HepG2 (cell line): Measurements from ENCODE around the gene GRB2. TPM values are rescaled to one million over a fixed set of nuclear protein-coding genes. Genes with fewer than 3 reads are reported as not detected.

Experiments used
- ARID3A ChIP-seq: IDR thresholded peaks from 2 replicates; pipeline ENCODE4 v1.6.1; 2012; ENCODE audit warnings: low read depth, low read length, improper control_type of control experiment
- ATF5 ChIP-seq: sonication (generic); formaldehyde crosslinking; IDR thresholded peaks from 2 replicates; pipeline ENCODE4 v1.4.0; 2020; ENCODE audit warnings: mild to moderate bottlenecking, low read depth, missing genetic modification reagents
- ERF ChIP-seq: IDR thresholded peaks from 2 replicates; pipeline ENCODE4 v1.6.1; 2018; ENCODE audit warnings: missing biosample characterization, missing genetic modification reagents
- IKZF5 ChIP-seq: IDR thresholded peaks from 2 replicates; pipeline ENCODE4 v1.6.1; 2018; ENCODE audit warnings: missing genetic modification reagents, mild to moderate bottlenecking, missing compliant biosample characterization
- KLF12 ChIP-seq: sonication (generic); formaldehyde crosslinking; IDR thresholded peaks from 2 replicates; pipeline ENCODE4 v1.4.0; 2020; ENCODE audit warnings: missing genetic modification reagents, borderline replicate concordance
- MBD4 ChIP-seq: IDR thresholded peaks from 2 replicates; pipeline ENCODE4 v1.6.1; 2012; ENCODE audit warnings: low read length, inconsistent platforms, borderline replicate concordance
- NR1H2 ChIP-seq: sonication (generic); formaldehyde crosslinking; IDR thresholded peaks from 2 replicates; pipeline ENCODE4 v1.8.1; 2022; ENCODE audit warnings: low read depth, missing genetic modification reagents, borderline replicate concordance
- NR2F6 ChIP-seq, 2 experiments: IDR thresholded peaks; 2 replicates each; pipeline ENCODE4 v1.6.1; 2016; ENCODE audit warnings: antibody characterized with exemption in 1 of 2, mild to moderate bottlenecking in 1 of 2
- PRPF4 ChIP-seq: fragments of 200-400 bp; formaldehyde crosslinking; IDR thresholded peaks from 2 replicates; pipeline ENCODE4 v1.6.1; 2016; ENCODE audit warnings: low read length, low read depth; ENCODE audit not compliant: poor library complexity, severe bottlenecking
- RARA ChIP-seq: IDR thresholded peaks from 2 replicates; pipeline ENCODE4 v1.6.1; 2016; ENCODE audit warnings: missing genetic modification reagents, missing compliant biosample characterization
- RXRA ChIP-seq: sonication (generic); formaldehyde crosslinking; IDR thresholded peaks from 2 replicates; pipeline ENCODE4 v1.5.1; 2020; ENCODE audit warnings: missing genetic modification reagents
- SALL1 ChIP-seq: sonication (generic); formaldehyde crosslinking; IDR thresholded peaks from 2 replicates; pipeline ENCODE4 v1.8.0; 2022; ENCODE audit warnings: mild to moderate bottlenecking, missing genetic modification reagents
- SOX6 ChIP-seq, 2 experiments: fragments of 450-650 bp in 1 of 2; sonication (generic) in 1 of 2; formaldehyde crosslinking in 1 of 2; IDR thresholded peaks; 2 replicates each; pipeline versions ENCODE4 v1.4.0 to v1.6.1; 2017 to 2020; ENCODE audit warnings: antibody characterized with exemption in 1 of 2, mild to moderate bottlenecking in 1 of 2, missing genetic modification reagents in 1 of 2
- ZFP37 ChIP-seq: sonication (generic); formaldehyde crosslinking; IDR thresholded peaks from 2 replicates; pipeline ENCODE4 v1.4.0; 2020; ENCODE audit warnings: missing genetic modification reagents, borderline replicate concordance
- ZFX ChIP-seq: sonication (generic); formaldehyde crosslinking; IDR thresholded peaks from 2 replicates; pipeline ENCODE4 v1.4.0; 2020; ENCODE audit warnings: mild to moderate bottlenecking, low read depth, missing genetic modification reagents, moderate library complexity
- ZMYM3 ChIP-seq: sonication (generic); formaldehyde crosslinking; IDR thresholded peaks from 2 replicates; pipeline ENCODE4 v1.5.1; 2020; ENCODE audit warnings: mild to moderate bottlenecking, missing genetic modification reagents
- ZNF501 ChIP-seq: sonication (generic); formaldehyde crosslinking; IDR thresholded peaks from 2 replicates; pipeline ENCODE4 v1.5.1; 2020; ENCODE audit warnings: mild to moderate bottlenecking, moderate library complexity, missing genetic modification reagents
- ZNF740 ChIP-seq: sonication (generic); formaldehyde crosslinking; IDR thresholded peaks from 2 replicates; pipeline ENCODE4 v1.4.0; 2020; ENCODE audit warnings: missing genetic modification reagents
- ZNF790 ChIP-seq: sonication (generic); formaldehyde crosslinking; IDR thresholded peaks from 2 replicates; pipeline ENCODE4 v1.8.0; 2022; ENCODE audit warnings: missing genetic modification reagents, mild to moderate bottlenecking, borderline replicate concordance
- polyA plus RNA-seq, 8 experiments: library from polyadenylated mRNA; depleted of rRNA in 3 of 8; stranded (reverse) in 7 of 8; unstranded in 1 of 8; fragments of >200 nt; fragmentation: Illumina TruSeq in 4 of 8; extraction: Trizol in 4 of 8; gene quantifications; 2 replicates each; pipeline versions ENCODE4 v1.2.1 to v1.2.3, GENCODE V29; 2011 to 2016; ENCODE audit warnings: low read depth in 4 of 8, missing spikeins in 1 of 8, mixed read lengths in 1 of 8; ENCODE audit not compliant: insufficient read depth in 1 of 8
- total RNA-seq, 5 experiments: library from RNA; depleted of rRNA; stranded (reverse); fragments of >200 nt; fragmentation: Illumina TruSeq; extraction: Trizol; gene quantifications; 2 replicates each; pipeline ENCODE4 v1.2.3, GENCODE V29; 2016; ENCODE audit warnings: low read depth in 1 of 5
- TF ChIP-seq, protein P1 (sequence below): sonication (generic); formaldehyde crosslinking; IDR thresholded peaks from 2 replicates; pipeline ENCODE4 v1.5.0; 2020; ENCODE audit warnings: mild to moderate bottlenecking, missing genetic modification reagents, borderline replicate concordance
- TF ChIP-seq, protein P2 (sequence below): sonication (generic); formaldehyde crosslinking; IDR thresholded peaks from 2 replicates; pipeline ENCODE4 v1.8.0; 2022; ENCODE audit warnings: missing genetic modification reagents, low read depth, mild to moderate bottlenecking, borderline replicate concordance

GRB2 gene
- total and polyA plus RNA-seq, 2 of the 13 experiments (the other 11 are each of a cell fraction or from before 2014, with no cell fraction given) = 84.6 to 92.3 TPM

GRCh38 chr17:75447951-75448856 lies 42.7 kb upstream of the GRB2 start (continued):
- TF ChIP-seq ERF (CRISPR knock-in tag) (peak; percentile 7; the same call in 1 of the 2 replicates), KLF12 (CRISPR knock-in tag) (no peak), SALL1 (peak; percentile 38; the same call in 1 of the 2 replicates), RXRA (CRISPR knock-in tag) (peak; percentile 40; the same call in 1 of the 2 replicates), ZFP37 (CRISPR knock-in tag) (0 out of 2 replicates have a peak, but pooled peaks have one; percentile 53), ZFX (CRISPR knock-in tag) (0 out of 2 replicates have a peak, but pooled peaks have one; percentile 12), ATF5 (CRISPR knock-in tag) (no peak), IKZF5 (CRISPR knock-in tag) (peak; percentile 39; the same call in 1 of the 2 replicates), ZMYM3 (peak; percentile 75), ZNF790 (CRISPR knock-in tag) (no peak), MBD4 (0 out of 2 replicates have a peak, but pooled peaks have one; percentile 33), ZNF740 (no peak), ARID3A (no peak), NR1H2 (CRISPR knock-in tag) (0 out of 2 replicates have a peak, but pooled peaks have one; percentile 30), ZNF501 (CRISPR knock-in tag) (peak; percentile 33; the same call in 1 of the 2 replicates), NR2F6 (IDR thresholded peaks at IDR 0.05) (peak; percentile 89), NR2F6 (CRISPR knock-in tag; IDR thresholded peaks at IDR 0.05) (peak; percentile 92), RARA (CRISPR knock-in tag) (peak; percentile 74; the same call in 1 of the 2 replicates), PRPF4 (no peak), SOX6 (IDR thresholded peaks at IDR 0.05) (no peak), SOX6 (CRISPR knock-in tag; IDR thresholded peaks at IDR 0.05) (0 out of 2 replicates have a peak, but pooled peaks have one; percentile 22)
- TF ChIP-seq, protein P1, sequence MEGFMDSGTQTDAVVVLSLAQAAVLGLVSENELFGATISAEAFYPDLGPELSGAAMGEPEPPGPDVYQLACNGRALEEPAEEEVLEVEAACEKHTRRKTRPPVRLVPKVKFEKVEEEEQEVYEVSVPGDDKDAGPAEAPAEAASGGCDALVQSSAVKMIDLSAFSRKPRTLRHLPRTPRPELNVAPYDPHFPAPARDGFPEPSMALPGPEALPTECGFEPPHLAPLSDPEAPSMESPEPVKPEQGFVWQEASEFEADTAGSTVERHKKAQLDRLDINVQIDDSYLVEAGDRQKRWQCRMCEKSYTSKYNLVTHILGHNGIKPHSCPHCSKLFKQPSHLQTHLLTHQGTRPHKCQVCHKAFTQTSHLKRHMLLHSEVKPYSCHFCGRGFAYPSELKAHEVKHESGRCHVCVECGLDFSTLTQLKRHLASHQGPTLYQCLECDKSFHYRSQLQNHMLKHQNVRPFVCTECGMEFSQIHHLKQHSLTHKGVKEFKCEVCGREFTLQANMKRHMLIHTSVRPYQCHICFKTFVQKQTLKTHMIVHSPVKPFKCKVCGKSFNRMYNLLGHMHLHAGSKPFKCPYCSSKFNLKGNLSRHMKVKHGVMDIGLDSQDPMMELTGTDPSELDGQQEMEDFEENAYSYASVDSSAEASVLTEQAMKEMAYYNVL (CRISPR knock-in tag) = peak; percentile 64; the same call in 1 of the 2 replicates
- TF ChIP-seq, protein P2, sequence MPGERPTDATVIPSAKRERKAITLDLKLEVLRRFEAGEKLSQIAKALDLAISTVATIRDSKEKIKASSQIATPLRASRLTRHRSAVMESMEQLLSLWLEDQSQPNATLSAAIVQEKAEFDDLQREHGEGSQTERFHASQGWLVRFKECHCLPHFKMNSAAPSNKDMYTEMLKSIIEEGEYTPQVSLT (CRISPR knock-in tag) = no peak
